DOHH2 (cell line): ENCODE results near the gene MICAL2.

Experiments
- H3F3A ChIP-seq: fragments of 200-600 bp; sonication (generic), shearing (Covaris generic); 2 replicates; pipeline ENCODE4 v1.6.0; 2016; ENCODE audit warnings: antibody characterized with exemption, mild to moderate bottlenecking; ENCODE audit not compliant: control insufficient read depth, insufficient read depth
- H3K27ac ChIP-seq: fragments of 200-600 bp; sonication (generic); 2 replicates; pipeline ENCODE4 v1.5.1; 2014; ENCODE audit warnings: low read depth, mild to moderate bottlenecking, low read length, moderate library complexity
- H3K27me3 ChIP-seq: fragments of 200-600 bp; sonication (generic); 2 replicates; pipeline ENCODE4 v1.6.1; 2014; ENCODE audit warnings: mild to moderate bottlenecking, low read length, mixed read lengths; ENCODE audit not compliant: control insufficient read depth
- H3K36me3 ChIP-seq: fragments of 200-600 bp; sonication (generic); 2 replicates; pipeline ENCODE4 v1.6.1; 2014; ENCODE audit warnings: mild to moderate bottlenecking, low read length, moderate library complexity, mixed read lengths; ENCODE audit not compliant: control insufficient read depth
- H3K4me1 ChIP-seq: fragments of 200-600 bp; sonication (generic); 2 replicates; pipeline ENCODE4 v1.6.1; 2014; ENCODE audit warnings: mild to moderate bottlenecking, low read length, mixed read lengths; ENCODE audit not compliant: control insufficient read depth
- H3K4me2 ChIP-seq: fragments of 200-600 bp; sonication (generic); 2 replicates; pipeline ENCODE4 v1.6.0; 2014; ENCODE audit warnings: mild to moderate bottlenecking, low read length, moderate library complexity
- H3K4me3 ChIP-seq: fragments of 200-600 bp; sonication (generic); 2 replicates; pipeline ENCODE4 v1.5.1; 2014; ENCODE audit warnings: mild to moderate bottlenecking, low read length, mixed read lengths
- H3K79me2 ChIP-seq: fragments of 200-600 bp; sonication (generic); 2 replicates; pipeline ENCODE4 v1.6.1; 2014; ENCODE audit warnings: mild to moderate bottlenecking, low read length, mixed read lengths; ENCODE audit not compliant: control insufficient read depth
- H3K9me2 ChIP-seq: fragments of 200-600 bp; sonication (generic); replicated peaks from 2 replicates; pipeline ENCODE4 v1.6.1; 2014; ENCODE audit warnings: mild to moderate bottlenecking, low read length, mixed read lengths; ENCODE audit not compliant: control insufficient read depth
- H3K9me3 ChIP-seq: fragments of 200-600 bp; sonication (generic); 2 replicates; pipeline ENCODE4 v1.6.1; 2014; ENCODE audit warnings: antibody characterized with exemption, low read length, mixed read lengths; ENCODE audit not compliant: control insufficient read depth, insufficient read depth
- H4K20me1 ChIP-seq: fragments of 200-600 bp; sonication (generic); 2 replicates; pipeline ENCODE4 v1.6.0; 2014; ENCODE audit warnings: low read depth, mild to moderate bottlenecking, antibody characterized with exemption, low read length, moderate library complexity; ENCODE audit not compliant: control insufficient read depth, insufficient read depth
- CTCF ChIP-seq: fragments of 200-600 bp; sonication (generic); IDR thresholded peaks from one replicate; pipeline ENCODE4 v1.5.1; 2014; ENCODE audit warnings: antibody characterized with exemption, mild to moderate bottlenecking, low read depth, low read length; ENCODE audit not compliant: poor library complexity, severe bottlenecking
- EZH2phosphoT487 ChIP-seq: fragments of 200-600 bp; sonication (generic); IDR thresholded peaks from 2 replicates; pipeline ENCODE4 v1.6.1; 2017; ENCODE audit warnings: borderline replicate concordance, mild to moderate bottlenecking, antibody characterized with exemption, low read length, moderate library complexity, mixed read lengths

MICAL2 gene

DNA sequence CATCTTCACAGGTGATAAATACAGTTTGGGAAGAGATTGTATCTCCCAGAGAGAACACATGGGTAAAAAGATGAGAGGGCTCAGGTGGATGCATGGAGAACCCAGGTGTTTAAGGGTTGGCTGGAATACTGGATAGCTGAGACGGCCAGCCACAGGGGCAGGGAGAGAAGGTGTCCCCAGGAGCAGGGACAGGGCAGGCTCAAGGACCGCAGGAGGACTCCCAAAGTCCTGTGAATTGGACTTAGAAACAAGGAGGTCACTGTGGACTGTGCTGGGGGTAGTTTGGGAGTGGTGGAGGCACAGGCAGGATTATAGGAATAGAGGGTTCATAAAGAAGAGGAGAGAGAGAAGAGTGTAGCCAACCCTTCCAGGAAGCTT lies 163.2 kb downstream of the MICAL2 start:
- Histone ChIP-seq H3K4me1 (no peaks in the 10 kb centered on the region), H3K4me3 (no peak overlapping the region), H3K27me3 (no peaks in the 10 kb centered on the region), H3K9me2 (no peaks in the 10 kb centered on the region), H3K36me3 (no peaks in the 10 kb centered on the region), H3K9me3 (no peaks in the 10 kb centered on the region), H3K4me2 (no peak overlapping the region), H3F3A (no peaks in the 10 kb centered on the region), H3K27ac (no peak overlapping the region), H3K79me2 (no peaks in the 10 kb centered on the region), H4K20me1 (no peaks in the 10 kb centered on the region)
- TF ChIP-seq EZH2phosphoT487 (no peak), CTCF (no peak)

DNA sequence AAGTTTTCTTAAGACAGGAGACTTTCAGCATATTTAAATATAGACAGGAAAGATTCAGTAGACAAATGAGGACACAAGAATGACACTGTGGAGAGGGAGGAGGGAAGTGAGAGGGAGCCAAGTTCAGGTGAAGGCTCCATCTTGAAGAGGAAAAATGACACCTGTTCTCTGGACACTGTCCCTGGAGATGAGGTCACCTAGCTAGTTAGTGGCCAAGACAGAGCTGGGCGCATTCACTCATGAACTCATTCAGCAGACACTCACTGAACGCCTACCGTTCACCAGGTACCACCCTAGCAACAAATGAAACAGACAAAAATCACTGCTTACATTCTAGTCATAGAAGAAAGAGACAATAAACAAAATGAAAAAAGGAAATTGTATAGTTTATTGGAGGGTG lies 163.7 kb downstream of the MICAL2 start:
- H3K27ac ChIP-seq = no peak overlapping the region
- no peaks in the 10 kb centered on the region for H3K4me1 ChIP-seq
- H3K4me2 ChIP-seq = no peak overlapping the region
- H3K36me3 ChIP-seq = no peaks in the 10 kb centered on the region
- no peaks in the 10 kb centered on the region for H3K9me2 ChIP-seq
- no peaks in the 10 kb centered on the region for H3K27me3 ChIP-seq
- H3F3A ChIP-seq = no peaks in the 10 kb centered on the region
- no peaks in the 10 kb centered on the region for H3K79me2 ChIP-seq
- no peaks in the 10 kb centered on the region for H3K9me3 ChIP-seq
- no peaks in the 10 kb centered on the region for H4K20me1 ChIP-seq
- no peak for TF ChIP-seq EZH2phosphoT487
- TF ChIP-seq CTCF = no peak
- no peak overlapping the region for H3K4me3 ChIP-seq

GRCh38 chr11:12274558-12275197 lies 164.3 kb downstream of the MICAL2 start:
- Histone ChIP-seq H3K4me1 (no peaks in the 10 kb centered on the region), H3K9me3 (no peaks in the 10 kb centered on the region), H3K79me2 (no peaks in the 10 kb centered on the region), H3K4me3 (no peak overlapping the region), H3K27me3 (no peaks in the 10 kb centered on the region), H4K20me1 (no peaks in the 10 kb centered on the region), H3K4me2 (no peak overlapping the region), H3K27ac (no peak overlapping the region), H3F3A (no peaks in the 10 kb centered on the region), H3K9me2 (no peaks in the 10 kb centered on the region), H3K36me3 (no peaks in the 10 kb centered on the region)
- TF ChIP-seq EZH2phosphoT487 (no peak), CTCF (no peak)
